Liver (tissue), 9 donors: ENCODE measurements around the gene KCP. TPM values are rescaled to one million over a fixed set of nuclear protein-coding genes. Genes with fewer than 3 reads are reported as not detected.

Source experiments
- DNase-seq: peaks from one replicate; pipeline ENCODE4 v3.0.0-alpha.2; 2017; ENCODE audit warnings: low spot score
- H3K27ac ChIP-seq, 2 donors: one replicate each; pipeline ENCODE4 v1.7.0; 2013; ENCODE audit warnings: inconsistent platforms in 2 of 2, low read length in 2 of 2, control low read depth in 1 of 2, low read depth in 1 of 2, mild to moderate bottlenecking in 1 of 2
- H3K27me3 ChIP-seq, 4 donors: one replicate each; pipeline versions ENCODE4 v1.6.1 to v1.7.0; 2013; ENCODE audit warnings: low read length in 3 of 4, inconsistent platforms in 1 of 4, mild to moderate bottlenecking in 1 of 4, moderate library complexity in 1 of 4; ENCODE audit not compliant: control insufficient read depth in 4 of 4, insufficient read depth in 4 of 4
- H3K36me3 ChIP-seq, 4 donors: one replicate each; pipeline versions ENCODE4 v1.6.1 to v1.7.0; 2013; ENCODE audit warnings: low read length in 3 of 4, mild to moderate bottlenecking in 3 of 4, low read depth in 1 of 4, moderate library complexity in 1 of 4; ENCODE audit not compliant: control insufficient read depth in 4 of 4, insufficient read depth in 3 of 4
- H3K4me1 ChIP-seq, 4 donors: one replicate each; pipeline versions ENCODE4 v1.6.1 to v1.7.0; 2013; ENCODE audit warnings: low read length in 3 of 4, mild to moderate bottlenecking in 3 of 4, moderate library complexity in 1 of 4; ENCODE audit not compliant: control insufficient read depth in 4 of 4, insufficient read depth in 4 of 4
- H3K4me3 ChIP-seq, 3 donors: one replicate each; pipeline versions ENCODE4 v1.6.1 to v1.7.0; 2013; ENCODE audit warnings: low read length in 3 of 3, control low read depth in 1 of 3, low read depth in 1 of 3, mild to moderate bottlenecking in 1 of 3
- H3K9ac ChIP-seq, 2 donors: one replicate each; pipeline ENCODE4 v1.7.0; 2013; ENCODE audit warnings: low read length in 2 of 2, mild to moderate bottlenecking in 2 of 2, moderate library complexity in 2 of 2, control low read depth in 1 of 2, low read depth in 1 of 2
- H3K9me3 ChIP-seq, 4 donors: one replicate each; pipeline versions ENCODE4 v1.6.1 to v1.7.0; 2013; ENCODE audit warnings: low read length in 3 of 4; ENCODE audit not compliant: control insufficient read depth in 4 of 4
- ATF3 ChIP-seq: IDR thresholded peaks from 2 replicates; pipeline ENCODE4 v1.6.1; 2016; ENCODE audit warnings: antibody characterized with exemption
- CTCF ChIP-seq: fragments of 150-350 bp; IDR thresholded peaks from 2 replicates; pipeline ENCODE4 v1.5.1; 2017; ENCODE audit warnings: improper control_type of control experiment, low read depth, low read length; ENCODE audit not compliant: missing input control
- EGR1 ChIP-seq, 2 donors: IDR thresholded peaks; 2 replicates each; pipeline ENCODE4 v1.6.1; 2016 to 2018; ENCODE audit warnings: antibody characterized with exemption in 2 of 2, low read depth in 2 of 2
- FOXA1 ChIP-seq: IDR thresholded peaks from 2 replicates; pipeline ENCODE4 v1.6.1; 2016; ENCODE audit warnings: antibody characterized with exemption
- FOXA2 ChIP-seq: IDR thresholded peaks from 2 replicates; pipeline ENCODE4 v1.6.1; 2016; ENCODE audit warnings: antibody characterized with exemption
- GABPA ChIP-seq, 2 donors: IDR thresholded peaks in 1 of 2; conservative IDR thresholded peaks in 1 of 2; 2 replicates each; pipeline ENCODE4 v1.6.1; 2016; ENCODE audit warnings: antibody characterized with exemption in 2 of 2, mild to moderate bottlenecking in 1 of 2, moderate library complexity in 1 of 2
- HNF4A ChIP-seq, 2 donors: conservative IDR thresholded peaks; 2 replicates each; pipeline ENCODE4 v1.6.1; 2016; ENCODE audit warnings: antibody characterized with exemption in 2 of 2, mild to moderate bottlenecking in 2 of 2
- NR2F2 ChIP-seq: IDR thresholded peaks from 2 replicates; pipeline ENCODE4 v1.6.1; 2016; ENCODE audit warnings: antibody characterized with exemption
- RAD21 ChIP-seq, 2 donors: IDR thresholded peaks; 2 replicates each; pipeline ENCODE4 v1.6.1; 2016; ENCODE audit warnings: antibody characterized with exemption in 2 of 2, mild to moderate bottlenecking in 2 of 2
- REST ChIP-seq: IDR thresholded peaks from 2 replicates; pipeline ENCODE4 v1.6.1; 2016; ENCODE audit warnings: antibody characterized with exemption, mild to moderate bottlenecking
- RXRA ChIP-seq, 2 donors: IDR thresholded peaks; 2 replicates each; pipeline ENCODE4 v1.6.1; 2017 to 2018; ENCODE audit warnings: antibody characterized with exemption in 2 of 2, mild to moderate bottlenecking in 1 of 2
- SP1 ChIP-seq: IDR thresholded peaks from 2 replicates; pipeline ENCODE4 v1.6.1; 2018; ENCODE audit warnings: antibody characterized with exemption, mild to moderate bottlenecking
- TAF1 ChIP-seq: conservative IDR thresholded peaks from 2 replicates; pipeline ENCODE4 v1.6.1; 2016; ENCODE audit warnings: antibody characterized with exemption, mild to moderate bottlenecking
- YY1 ChIP-seq: IDR thresholded peaks from 2 replicates; pipeline ENCODE4 v1.6.1; 2016; ENCODE audit warnings: antibody characterized with exemption, mild to moderate bottlenecking
- WGBS: extraction: QIAGEN DNeasy Blood & Tissue Kit; methylation state at CpG from one replicate; pipeline ENCODE4 v1.1.7; 2013; 5-methylcytosine and 5-hydroxymethylcytosine counted together
- polyA plus RNA-seq, 2 donors: library from polyadenylated mRNA; stranded (reverse) in 1 of 2; unstranded in 1 of 2; fragments of 200-250 nt in 1 of 2; fragments of >200 nt in 1 of 2; fragmentation: Nextera tagmentation in 1 of 2; extraction: Ambion mirVana in 1 of 2; gene quantifications; one replicate each; pipeline versions ENCODE4 v1.2.1 to v1.2.3, GENCODE V29; 2013 to 2015
- total RNA-seq, 2 donors: library from RNA; depleted of rRNA; stranded (reverse); fragments of >200 nt; gene quantifications; one replicate each; pipeline ENCODE4 v1.2.3, GENCODE V29; 2014
- TF ChIP-seq, protein P1 (sequence below): IDR thresholded peaks from 2 replicates; pipeline ENCODE4 v1.6.1; 2016; ENCODE audit warnings: antibody characterized with exemption
- TF ChIP-seq, protein P2 (sequence below): IDR thresholded peaks from 2 replicates; pipeline ENCODE4 v1.6.1; 2016; ENCODE audit warnings: antibody characterized with exemption
- donor health status: healthy.
- donor health status: healthy.
- donor health status: healthy.
- donor health status: healthy.
- donor health status: healthy.

KCP gene
- total and polyA plus RNA-seq, 4 donors, result 0.02 to 0.08 (median 0.05) TPM; not detected in 1

DNA sequence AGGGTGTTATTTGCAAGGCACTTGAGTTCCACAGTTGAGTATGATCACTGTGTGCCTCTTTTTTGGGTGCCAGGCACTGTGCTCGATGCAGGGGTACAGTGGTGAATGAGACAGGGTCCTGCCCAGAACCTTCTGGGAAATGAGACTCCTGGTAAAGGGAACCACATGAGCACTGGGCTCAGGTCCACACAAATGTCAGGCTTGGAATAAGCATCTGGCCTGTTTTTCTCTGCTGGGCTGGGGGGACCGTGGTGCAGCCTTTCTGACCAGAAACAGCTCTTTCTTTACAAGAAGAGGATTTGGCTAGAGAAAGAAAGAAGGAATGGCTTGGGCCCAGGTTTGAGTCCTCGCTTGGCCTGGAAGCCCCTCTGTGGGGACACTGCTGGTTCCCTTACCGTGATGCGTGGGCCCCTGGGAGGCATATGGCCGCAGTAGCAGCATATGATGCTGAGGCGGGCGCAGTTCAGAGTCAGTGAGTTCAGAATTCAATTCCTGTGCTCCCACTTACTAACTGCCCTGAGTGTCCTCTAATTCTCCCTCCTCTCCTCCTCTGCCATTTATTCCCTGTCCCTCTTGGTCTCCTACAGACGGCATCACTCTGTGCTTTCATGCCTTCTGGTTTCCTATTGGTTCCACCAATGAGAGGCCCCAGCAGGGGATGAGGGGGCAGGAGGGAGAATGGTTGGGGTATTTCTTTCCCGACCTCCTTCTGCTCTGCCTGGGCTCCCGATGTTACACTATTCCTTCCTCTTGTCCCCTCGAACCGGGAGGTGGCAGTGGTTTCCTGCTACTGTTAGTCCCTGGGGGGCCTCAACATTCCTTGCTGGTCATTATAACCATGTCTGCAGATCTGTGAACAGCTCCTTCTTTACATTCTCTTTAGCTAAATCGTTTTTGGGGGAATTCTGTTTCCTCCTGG lies 9.6 kb upstream of the KCP start:
- Histone ChIP-seq H3K27ac (no peak overlapping the region), H3K27me3 (no peaks in the 10 kb centered on the region), H3K4me3 (no peak overlapping the region), H3K4me1 (peaks cover 0 to 6% (median 5%) of the 10 kb centered on the region in 4 donors), H3K36me3 (no peaks in the 10 kb centered on the region), H3K9me3 (no peaks in the 10 kb centered on the region), H3K9ac (no peak overlapping the region)
- 76% methylated on average over 14 of the region's 14 CpGs for WGBS
- TF ChIP-seq NR2F2, result no peak
- no peak for TF ChIP-seq EGR1 (IDR thresholded peaks at IDR 0.05; ENCODE audit: low read depth in 2 of 2)
- TF ChIP-seq FOXA2, result no peak
- TF ChIP-seq YY1, result no peak
- no peak for TF ChIP-seq ATF3
- TF ChIP-seq, protein P1, sequence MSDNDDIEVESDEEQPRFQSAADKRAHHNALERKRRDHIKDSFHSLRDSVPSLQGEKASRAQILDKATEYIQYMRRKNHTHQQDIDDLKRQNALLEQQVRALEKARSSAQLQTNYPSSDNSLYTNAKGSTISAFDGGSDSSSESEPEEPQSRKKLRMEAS, result no peak
- no peak for TF ChIP-seq REST
- no peak for TF ChIP-seq TAF1
- no peak for TF ChIP-seq CTCF
- TF ChIP-seq HNF4A (conservative IDR thresholded peaks at IDR 0.05), result no peak
- TF ChIP-seq RXRA (IDR thresholded peaks at IDR 0.05), result no peak
- no peak for TF ChIP-seq RAD21 (IDR thresholded peaks at IDR 0.05)
- TF ChIP-seq GABPA (IDR thresholded peaks at IDR 0.05 in 1 of 2, conservative IDR thresholded peaks at IDR 0.05 in 1 of 2), result no peak
- TF ChIP-seq, protein P2, sequence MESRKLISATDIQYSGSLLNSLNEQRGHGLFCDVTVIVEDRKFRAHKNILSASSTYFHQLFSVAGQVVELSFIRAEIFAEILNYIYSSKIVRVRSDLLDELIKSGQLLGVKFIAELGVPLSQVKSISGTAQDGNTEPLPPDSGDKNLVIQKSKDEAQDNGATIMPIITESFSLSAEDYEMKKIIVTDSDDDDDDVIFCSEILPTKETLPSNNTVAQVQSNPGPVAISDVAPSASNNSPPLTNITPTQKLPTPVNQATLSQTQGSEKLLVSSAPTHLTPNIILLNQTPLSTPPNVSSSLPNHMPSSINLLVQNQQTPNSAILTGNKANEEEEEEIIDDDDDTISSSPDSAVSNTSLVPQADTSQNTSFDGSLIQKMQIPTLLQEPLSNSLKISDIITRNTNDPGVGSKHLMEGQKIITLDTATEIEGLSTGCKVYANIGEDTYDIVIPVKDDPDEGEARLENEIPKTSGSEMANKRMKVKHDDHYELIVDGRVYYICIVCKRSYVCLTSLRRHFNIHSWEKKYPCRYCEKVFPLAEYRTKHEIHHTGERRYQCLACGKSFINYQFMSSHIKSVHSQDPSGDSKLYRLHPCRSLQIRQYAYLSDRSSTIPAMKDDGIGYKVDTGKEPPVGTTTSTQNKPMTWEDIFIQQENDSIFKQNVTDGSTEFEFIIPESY, result no peak
- no peak for TF ChIP-seq SP1
- TF ChIP-seq FOXA1, result no peak
- no peak for DNase-seq
